ENCODE results near the gene SNX21. TPM values are rescaled to one million over a fixed set of nuclear protein-coding genes. Genes with fewer than 3 reads are reported as not detected.

Gene SNX21
- total RNA-seq, 4 donors from 2014 or later = 36.7 to 222 (median 63.0) TPM

DNA sequence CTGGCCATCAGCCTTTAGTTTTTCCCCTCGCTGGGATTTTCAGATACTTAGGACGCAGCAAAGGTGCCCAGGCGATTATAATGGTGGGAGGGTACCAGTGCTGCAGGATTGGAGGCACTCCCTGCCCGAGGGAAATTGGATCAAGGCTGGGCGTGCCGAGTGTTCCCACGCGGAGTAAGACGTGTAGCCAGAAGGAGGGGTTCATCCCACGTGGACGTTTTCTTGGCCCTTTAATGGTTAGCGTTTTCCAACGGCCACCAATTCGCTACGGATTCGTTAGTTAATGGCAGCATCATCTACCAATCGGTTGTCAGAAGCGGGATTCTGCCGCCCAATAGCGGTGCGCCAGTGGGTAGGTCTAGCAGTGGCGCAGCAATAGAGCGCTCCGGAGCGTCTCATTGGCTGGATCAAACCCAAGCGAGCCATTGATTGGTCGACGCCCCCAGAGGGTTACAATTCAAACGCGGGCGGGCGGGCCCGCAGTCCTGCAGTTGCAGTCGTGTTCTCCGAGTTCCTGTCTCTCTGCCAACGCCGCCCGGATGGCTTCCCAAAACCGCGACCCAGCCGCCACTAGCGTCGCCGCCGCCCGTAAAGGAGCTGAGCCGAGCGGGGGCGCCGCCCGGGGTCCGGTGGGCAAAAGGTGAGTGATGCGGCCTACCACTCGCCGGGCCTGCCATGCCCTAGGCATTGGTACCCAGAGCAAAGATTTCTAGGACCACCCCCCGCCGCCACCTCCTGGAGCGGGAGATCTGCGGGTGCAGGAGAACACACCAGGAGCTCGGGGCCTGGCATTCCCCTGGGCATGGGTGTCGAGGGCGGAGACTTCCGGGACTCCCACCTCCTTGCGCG is 21.2 kb upstream of the SNX21 start, which contains the start of gene UBE2C:
Gene UBE2C, plus strand, starts transcription at position 488 of the 849 bp plus-strand sequence. Its CDS starts 52 bp downstream, at position 540.
- Histone ChIP-seq H3K4me3 (peak within 1 kb of the TSS; percentile 28 to 84 (median 55)), H3K36me3 (peaks cover 0 to 34% (median 12%) of the 10 kb centered on the region in 4 donors), H3K9me3 (no peaks in the 10 kb centered on the region), H3K4me1 (peaks cover 6 to 22% (median 15%) of the 10 kb centered on the region in 4 donors), H3K27ac (peak within 1 kb of the TSS; percentile 71 to 77 (median 74)), H3K27me3 (no peaks in the 10 kb centered on the region)
- DNase-seq = peak; percentile 97
- intact Hi-C loops (cut with DNase I; ENCODE audit: low total_unique reads) = no loop called here
- TF ChIP-seq POLR2A (IDR thresholded peaks at IDR 0.05) (peak; percentile 35), EP300 (IDR thresholded peaks at IDR 0.05; ENCODE audit: low read depth) (no peak), POLR2AphosphoS5 (IDR thresholded peaks at IDR 0.05) (peak in 2 of 3 donors; percentile 50 to 72)
- TF ChIP-seq, protein P1, sequence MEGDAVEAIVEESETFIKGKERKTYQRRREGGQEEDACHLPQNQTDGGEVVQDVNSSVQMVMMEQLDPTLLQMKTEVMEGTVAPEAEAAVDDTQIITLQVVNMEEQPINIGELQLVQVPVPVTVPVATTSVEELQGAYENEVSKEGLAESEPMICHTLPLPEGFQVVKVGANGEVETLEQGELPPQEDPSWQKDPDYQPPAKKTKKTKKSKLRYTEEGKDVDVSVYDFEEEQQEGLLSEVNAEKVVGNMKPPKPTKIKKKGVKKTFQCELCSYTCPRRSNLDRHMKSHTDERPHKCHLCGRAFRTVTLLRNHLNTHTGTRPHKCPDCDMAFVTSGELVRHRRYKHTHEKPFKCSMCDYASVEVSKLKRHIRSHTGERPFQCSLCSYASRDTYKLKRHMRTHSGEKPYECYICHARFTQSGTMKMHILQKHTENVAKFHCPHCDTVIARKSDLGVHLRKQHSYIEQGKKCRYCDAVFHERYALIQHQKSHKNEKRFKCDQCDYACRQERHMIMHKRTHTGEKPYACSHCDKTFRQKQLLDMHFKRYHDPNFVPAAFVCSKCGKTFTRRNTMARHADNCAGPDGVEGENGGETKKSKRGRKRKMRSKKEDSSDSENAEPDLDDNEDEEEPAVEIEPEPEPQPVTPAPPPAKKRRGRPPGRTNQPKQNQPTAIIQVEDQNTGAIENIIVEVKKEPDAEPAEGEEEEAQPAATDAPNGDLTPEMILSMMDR (IDR thresholded peaks at IDR 0.05) = no peak
- 2 to 20% methylated on average over 1 to 63 of the region's 65 CpGs for WGBS, 2 donors (ENCODE audit: low coverage in 1 of 2)
- in situ Hi-C loops (cut with MboI; ENCODE audit: low pct_ligation_motif_present in 1 of 4, low pct_unique_long_range_greater_than_20kb in 1 of 4, low sequenced_read_pairs in 3 of 4) = loop anchor here in 1 of 4 donors (25.0 kb wide), 1 partner anchor 150 kb away; the partner anchor contains the start of gene ZNF335

DNA sequence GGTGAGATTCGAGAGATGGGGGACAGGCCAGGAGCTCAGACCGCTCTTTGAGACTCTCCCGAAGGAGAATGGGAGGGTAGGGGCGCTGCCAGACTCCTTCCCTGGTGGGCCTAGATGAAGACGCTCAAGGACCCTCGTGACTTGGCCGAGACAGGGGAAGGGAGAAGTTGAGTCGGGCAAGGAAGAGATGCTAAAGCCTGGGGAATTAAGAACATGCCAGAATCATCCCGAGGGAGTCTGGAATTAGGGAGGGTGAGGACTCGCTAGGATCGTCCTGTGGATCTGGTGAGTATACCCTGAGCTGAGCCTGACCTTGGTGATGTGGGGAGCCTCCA is 20.6 kb upstream of the SNX21 start:
- intact Hi-C loops (cut with DNase I; ENCODE audit: low total_unique reads) (no loop called here), in situ Hi-C loops (cut with MboI; ENCODE audit: low pct_ligation_motif_present in 1 of 4, low pct_unique_long_range_greater_than_20kb in 1 of 4, low sequenced_read_pairs in 3 of 4) (loop anchor here in 1 of 4 donors (25.0 kb wide), 1 partner anchor 149 kb away; the partner anchor contains the start of gene ZNF335)
- WGBS, 2 donors (ENCODE audit: low coverage in 1 of 2) = 2% methylated on average over 11 of the region's 11 CpGs; no CpG with 5 or more reads in 1 of the 2 donors
- Histone ChIP-seq H3K4me3 (peak overlapping the region in 3 of 4 donors; percentile 48 to 84 (median 62)), H3K27ac (peak overlapping the region in 2 of 4 donors; percentile 40 to 72), H3K4me1 (peaks cover 6 to 26% (median 18%) of the 10 kb centered on the region in 4 donors), H3K36me3 (peaks cover 0 to 29% (median 9%) of the 10 kb centered on the region in 4 donors), H3K27me3 (no peaks in the 10 kb centered on the region), H3K9me3 (no peaks in the 10 kb centered on the region)
- DNase-seq = no peak
- TF ChIP-seq POLR2A (IDR thresholded peaks at IDR 0.05) (no peak), EP300 (IDR thresholded peaks at IDR 0.05; ENCODE audit: low read depth) (no peak), POLR2AphosphoS5 (IDR thresholded peaks at IDR 0.05) (no peak)
- TF ChIP-seq, protein P1 (IDR thresholded peaks at IDR 0.05) = no peak

DNA sequence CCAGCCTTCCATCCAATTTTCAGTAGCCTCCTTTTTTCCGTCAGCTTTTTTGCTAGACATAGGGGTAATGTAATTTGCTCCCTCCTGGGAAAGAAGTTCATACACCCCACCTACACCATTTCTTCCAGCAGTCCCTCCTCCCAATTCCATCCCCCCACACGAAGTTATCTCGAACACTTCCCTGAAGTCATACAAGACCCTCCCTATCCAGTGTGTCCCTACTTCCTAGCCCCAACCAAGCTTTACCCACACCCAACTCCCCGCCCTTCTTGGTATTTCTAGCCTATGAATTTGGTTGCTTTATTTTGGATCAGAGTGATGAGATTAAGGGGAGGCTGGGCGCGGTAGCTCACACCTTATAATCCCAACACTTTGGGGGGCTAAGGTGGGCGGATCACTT is 20.1 kb upstream of the SNX21 start:
- Histone ChIP-seq H3K36me3 (peaks cover 0 to 24% (median 8%) of the 10 kb centered on the region in 4 donors), H3K4me1 (peaks cover 6 to 27% (median 19%) of the 10 kb centered on the region in 4 donors), H3K27me3 (no peaks in the 10 kb centered on the region), H3K9me3 (no peaks in the 10 kb centered on the region), H3K27ac (no peak overlapping the region), H3K4me3 (peak overlapping the region in 2 of 4 donors; percentile 62 to 84)
- TF ChIP-seq EP300 (IDR thresholded peaks at IDR 0.05; ENCODE audit: low read depth) = no peak
- TF ChIP-seq POLR2AphosphoS5 (IDR thresholded peaks at IDR 0.05) = no peak
- TF ChIP-seq POLR2A (IDR thresholded peaks at IDR 0.05) = no peak
- TF ChIP-seq, protein P1 (IDR thresholded peaks at IDR 0.05) = no peak
- 29 to 61% methylated on average over 4 to 7 of the region's 7 CpGs for WGBS, 2 donors (ENCODE audit: low coverage in 1 of 2)
- intact Hi-C loops (cut with DNase I; ENCODE audit: low total_unique reads) (no loop called here), in situ Hi-C loops (cut with MboI; ENCODE audit: low pct_ligation_motif_present in 1 of 4, low pct_unique_long_range_greater_than_20kb in 1 of 4, low sequenced_read_pairs in 3 of 4) (loop anchor here in 1 of 4 donors (25.0 kb wide), 1 partner anchor 149 kb away; the partner anchor contains the start of gene ZNF335)
- DNase-seq = no peak

DNA sequence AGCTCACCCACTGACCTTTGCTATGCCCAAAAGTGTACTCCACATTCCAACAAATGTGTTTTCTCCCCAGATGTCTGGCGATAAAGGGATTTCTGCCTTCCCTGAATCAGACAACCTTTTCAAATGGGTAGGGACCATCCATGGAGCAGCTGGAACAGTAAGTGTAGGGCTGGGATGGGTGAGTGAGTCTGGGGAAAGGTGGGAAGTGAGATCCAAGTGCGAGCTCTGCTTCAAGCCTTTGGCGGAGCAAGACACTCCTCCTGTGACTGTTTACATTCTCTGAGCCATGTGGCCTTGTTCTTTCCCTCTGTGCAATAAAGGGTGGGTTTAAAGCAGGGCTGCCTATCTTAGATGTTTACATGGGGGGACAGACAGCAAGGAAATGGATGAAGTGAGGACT is 19.3 kb upstream of the SNX21 start:
- H3K27ac ChIP-seq = no peak overlapping the region
- H3K4me1 ChIP-seq = peaks cover 6 to 27% (median 19%) of the 10 kb centered on the region in 4 donors
- TF ChIP-seq POLR2A (IDR thresholded peaks at IDR 0.05) (no peak), POLR2AphosphoS5 (IDR thresholded peaks at IDR 0.05) (no peak), EP300 (IDR thresholded peaks at IDR 0.05; ENCODE audit: low read depth) (no peak)
- TF ChIP-seq, protein P1 (IDR thresholded peaks at IDR 0.05) = no peak
- intact Hi-C loops (cut with DNase I; ENCODE audit: low total_unique reads) = no loop called here
- in situ Hi-C loops (cut with MboI; ENCODE audit: low pct_ligation_motif_present in 1 of 4, low pct_unique_long_range_greater_than_20kb in 1 of 4, low sequenced_read_pairs in 3 of 4) = loop anchor here in 1 of 4 donors (25.0 kb wide), 1 partner anchor 148 kb away; the partner anchor contains the start of gene ZNF335
- no peak overlapping the region for H3K4me3 ChIP-seq
- WGBS, 2 donors (ENCODE audit: low coverage in 1 of 2) = 81% methylated on average over 3 of the region's 3 CpGs; no CpG with 5 or more reads in 1 of the 2 donors
- H3K36me3 ChIP-seq = peaks cover 0 to 18% (median 5%) of the 10 kb centered on the region in 4 donors
- no peaks in the 10 kb centered on the region for H3K27me3 ChIP-seq
- DNase-seq = no peak
- no peaks in the 10 kb centered on the region for H3K9me3 ChIP-seq
